NCI-H1092 treated with DMSO at 0.1 percent for 48 hours (cell line): Measurements from ENCODE around the gene C14orf132.
"Not testable (repeated sequence)": the region's sequence is repeated elsewhere in the genome, so short reads cannot be mapped to it uniquely, and the experiment has no call there.

Experiments
- DNase-seq: peaks from one replicate; lab custom pipeline; 2025; lab: John Stamatoyannopoulos, UW

Gene C14orf132

GRCh38 chr14:96038920-96039632 is at the start of gene C14orf132:
TSS of gene C14orf132 (plus strand) at chr14:96039362. CDS start at chr14:96039501, 139 bp downstream.
- DNase-seq, result peak; percentile 66

GRCh38 chr14:95993768-95994592 is 45.2 kb upstream of the C14orf132 start:
- peak; percentile 43 for DNase-seq

GRCh38 chr14:95994593-95994928 is 44.6 kb upstream of the C14orf132 start:
- no peak for DNase-seq

- DNase-seq, result peak; percentile 55
Observed at GRCh38 chr14:95998656-95999055, 40.5 kb upstream of the C14orf132 start.

GRCh38 chr14:96001866-96002497 is 37.2 kb upstream of the C14orf132 start:
- DNase-seq, result peak; percentile 10

- no peak for DNase-seq
Observed at GRCh38 chr14:96002498-96002884, 36.7 kb upstream of the C14orf132 start.

- DNase-seq, result no peak
Observed at GRCh38 chr14:96011131-96011530, 28.0 kb upstream of the C14orf132 start.

- no peak for DNase-seq
Observed at GRCh38 chr14:96011607-96012006, 27.6 kb upstream of the C14orf132 start.

- not testable (repeated sequence) for DNase-seq
Observed at GRCh38 chr14:96012757-96013156, 26.4 kb upstream of the C14orf132 start.

- DNase-seq, result no peak
Observed at GRCh38 chr14:96014176-96014575, 25.0 kb upstream of the C14orf132 start.

GRCh38 chr14:96016501-96017160 is 22.5 kb upstream of the C14orf132 start:
- DNase-seq, result peak; percentile 84

- no peak for DNase-seq
Observed at GRCh38 chr14:96017882-96018281, 21.3 kb upstream of the C14orf132 start.

- no peak for DNase-seq
Observed at GRCh38 chr14:96027431-96028355, 11.5 kb upstream of the C14orf132 start.

GRCh38 chr14:96029089-96029645 is 10.0 kb upstream of the C14orf132 start:
- DNase-seq, result no peak

- DNase-seq, result no peak
Observed at GRCh38 chr14:96030108-96030760, 8.9 kb upstream of the C14orf132 start.

GRCh38 chr14:96031691-96032090 is 7.5 kb upstream of the C14orf132 start:
- no peak for DNase-seq

- no peak for DNase-seq
Observed at GRCh38 chr14:96035456-96035855, 3.7 kb upstream of the C14orf132 start.

- no peak for DNase-seq
Observed at GRCh38 chr14:96037891-96038557, 1.1 kb upstream of the C14orf132 start.

- DNase-seq, result no peak
Observed at GRCh38 chr14:96038558-96038919, 623 bp upstream of the C14orf132 start.
